Ovary (tissue), 3 donors: ENCODE measurements around the gene UFD1.

Source experiments
- CTCF ChIP-seq, 3 donors: fragments of 450-650 bp in 2 of 3; fragments of 200-600 bp in 1 of 3; IDR thresholded peaks; one replicate each; pipeline versions ENCODE4 v1.5.1 to v1.8.0; 2016 to 2022; ENCODE audit warnings: antibody characterized with exemption in 3 of 3, mild to moderate bottlenecking in 1 of 3
- EP300 ChIP-seq: sonication (generic); formaldehyde crosslinking; IDR thresholded peaks from one replicate; pipeline ENCODE4 v1.6.1; 2017; ENCODE audit warnings: antibody characterized with exemption
- POLR2A ChIP-seq: fragments of 450-650 bp; IDR thresholded peaks from one replicate; pipeline ENCODE4 v1.6.1; 2017; ENCODE audit warnings: antibody characterized with exemption, mild to moderate bottlenecking, moderate library complexity
- donor health status: DM: no; HTN: no; CAD: no.

- TF ChIP-seq POLR2A: no peak
- TF ChIP-seq EP300: no peak
- peak in 1 of 3 donors; percentile 17 for TF ChIP-seq CTCF (IDR thresholded peaks at IDR 0.05)
Measured at GRCh38 chr22:19479355-19480172, 571 bp upstream of the UFD1 start, which contains the start of gene CDC45.
